Measurements from ENCODE around the gene PCDHB14.
"Not testable (repeated sequence)": the region's sequence is repeated elsewhere in the genome, so short reads cannot be mapped to it uniquely, and the experiment has no call there.

GRCh38 chr5:141213656-141214339 is 9.3 kb upstream of the PCDHB14 start, which contains the start of gene PCDHB13:
- not testable (repeated sequence) for TF ChIP-seq TAF1 (IDR thresholded peaks at IDR 0.05; ENCODE audit: borderline replicate concordance, insufficient read depth, low read length); POLR2AphosphoS5 (IDR thresholded peaks at IDR 0.05; ENCODE audit: low read depth, low read length); REST (IDR thresholded peaks at IDR 0.05; ENCODE audit: insufficient read depth in 1 of 2, low read depth in 2 of 2, low read length in 2 of 2)

Measured in PFSK-1 (cell line).